PC-9 (cell line): ENCODE measurements around the gene LETMD1.

Experiments used
- EZH2 ChIP-seq: fragments of 200-600 bp; sonication (generic); IDR thresholded peaks from 2 replicates; pipeline ENCODE4 v1.8.0; 2017; ENCODE audit warnings: antibody characterized with exemption, low read depth
- TF ChIP-seq, protein P1 (sequence below): fragments of 200-600 bp; sonication (generic); conservative IDR thresholded peaks from 2 replicates; pipeline ENCODE4 v1.6.1; 2017; ENCODE audit warnings: mixed run types, antibody characterized with exemption, mild to moderate bottlenecking, moderate library complexity

DNA sequence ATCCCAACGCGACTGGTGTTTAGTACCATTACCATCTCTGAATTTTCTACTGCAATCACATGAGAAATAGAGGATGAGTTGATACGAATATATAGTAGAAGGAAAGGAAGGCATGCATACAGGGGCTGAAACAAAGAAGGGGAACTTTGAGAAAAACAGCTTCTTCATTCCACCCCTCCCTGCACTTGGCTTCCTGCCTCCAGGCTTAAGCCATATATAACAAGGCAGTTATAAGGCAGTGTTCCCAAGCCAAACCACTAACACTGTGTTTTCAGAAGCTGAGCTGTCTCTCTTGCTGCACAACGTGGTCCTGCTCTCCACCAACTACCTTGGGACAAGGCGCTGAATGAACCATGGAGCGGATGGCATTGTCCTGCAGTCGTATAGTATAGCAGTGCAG, 11.0 kb downstream of the LETMD1 start:
- TF ChIP-seq, protein P1, sequence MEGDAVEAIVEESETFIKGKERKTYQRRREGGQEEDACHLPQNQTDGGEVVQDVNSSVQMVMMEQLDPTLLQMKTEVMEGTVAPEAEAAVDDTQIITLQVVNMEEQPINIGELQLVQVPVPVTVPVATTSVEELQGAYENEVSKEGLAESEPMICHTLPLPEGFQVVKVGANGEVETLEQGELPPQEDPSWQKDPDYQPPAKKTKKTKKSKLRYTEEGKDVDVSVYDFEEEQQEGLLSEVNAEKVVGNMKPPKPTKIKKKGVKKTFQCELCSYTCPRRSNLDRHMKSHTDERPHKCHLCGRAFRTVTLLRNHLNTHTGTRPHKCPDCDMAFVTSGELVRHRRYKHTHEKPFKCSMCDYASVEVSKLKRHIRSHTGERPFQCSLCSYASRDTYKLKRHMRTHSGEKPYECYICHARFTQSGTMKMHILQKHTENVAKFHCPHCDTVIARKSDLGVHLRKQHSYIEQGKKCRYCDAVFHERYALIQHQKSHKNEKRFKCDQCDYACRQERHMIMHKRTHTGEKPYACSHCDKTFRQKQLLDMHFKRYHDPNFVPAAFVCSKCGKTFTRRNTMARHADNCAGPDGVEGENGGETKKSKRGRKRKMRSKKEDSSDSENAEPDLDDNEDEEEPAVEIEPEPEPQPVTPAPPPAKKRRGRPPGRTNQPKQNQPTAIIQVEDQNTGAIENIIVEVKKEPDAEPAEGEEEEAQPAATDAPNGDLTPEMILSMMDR = no peak
- no peak for TF ChIP-seq EZH2
